GM21576 (cell line): ENCODE measurements around the gene VKORC1.

ENCODE experiments used
- ATAC-seq: cut with Tn5 transposase; IDR thresholded peaks from one replicate; pipeline ENCODE4 v1.9.1; 2021; ENCODE audit warnings: mild to moderate bottlenecking, moderate library complexity; ENCODE audit not compliant: unreplicated experiment

The VKORC1 gene

GRCh38 chr16:31083981-31084380 lies 10.6 kb downstream of the VKORC1 start:
- ATAC-seq, result no peak

- ATAC-seq, result no peak
These were observed 11.0 kb downstream of the VKORC1 start for GRCh38 chr16:31083556-31083955.

- no peak for ATAC-seq
These were observed 11.5 kb downstream of the VKORC1 start for GRCh38 chr16:31083081-31083480.

GRCh38 chr16:31082368-31083045 lies 12.1 kb downstream of the VKORC1 start:
- no peak for ATAC-seq

GRCh38 chr16:31081428-31082351 lies 12.9 kb downstream of the VKORC1 start:
- ATAC-seq, result no peak

GRCh38 chr16:31080756-31081419 lies 13.7 kb downstream of the VKORC1 start:
- no peak for ATAC-seq

- ATAC-seq, result no peak
These were observed 14.5 kb downstream of the VKORC1 start for GRCh38 chr16:31080035-31080629.

GRCh38 chr16:31079342-31079944 lies 15.2 kb downstream of the VKORC1 start:
- ATAC-seq, result no peak

GRCh38 chr16:31078597-31079341 lies 15.8 kb downstream of the VKORC1 start:
- no peak for ATAC-seq

- ATAC-seq, result no peak
These were observed 16.8 kb downstream of the VKORC1 start for GRCh38 chr16:31077592-31078396.

GRCh38 chr16:31077024-31077423 lies 17.6 kb downstream of the VKORC1 start:
- no peak for ATAC-seq

- ATAC-seq, result no peak
These were observed 18.3 kb downstream of the VKORC1 start for GRCh38 chr16:31076319-31076718.

- no peak for ATAC-seq
These were observed 19.8 kb downstream of the VKORC1 start for GRCh38 chr16:31074814-31075183.

- ATAC-seq, result peak; percentile 53
These were observed 20.4 kb downstream of the VKORC1 start, which contains the start of the genes ZNF646 and ZNF668 for GRCh38 chr16:31073970-31074813. Gene ZNF646, plus strand, starts transcription at chr16:31074422. Its CDS starts 1,903 bp downstream, at chr16:31076325. Gene ZNF668, minus strand, starts transcription at chr16:31074240. Its CDS starts 9,781 bp downstream, at chr16:31064459.

- ATAC-seq, result peak; percentile 43
These were observed 21.2 kb downstream of the VKORC1 start for GRCh38 chr16:31073142-31073969.

GRCh38 chr16:31072540-31073141 lies 22.0 kb downstream of the VKORC1 start:
- ATAC-seq, result peak; percentile 3

GRCh38 chr16:31071861-31072260 lies 22.7 kb downstream of the VKORC1 start:
- ATAC-seq, result no peak
